HepG2 (cell line): Measurements from ENCODE around the gene CALML6.

Source experiments
- CEBPZ ChIP-seq: IDR thresholded peaks from 2 replicates; pipeline ENCODE4 v1.6.1; 2012; ENCODE audit warnings: low read length, improper control_type of control experiment
- CTCF ChIP-seq: sonication (generic); formaldehyde crosslinking; IDR thresholded peaks from 2 replicates; pipeline ENCODE4 v1.5.0; 2020; ENCODE audit warnings: mild to moderate bottlenecking, missing genetic modification reagents, moderate library complexity
- MIER3 ChIP-seq: IDR thresholded peaks from 2 replicates; pipeline ENCODE4 v1.6.1; 2016; ENCODE audit warnings: missing compliant biosample characterization, borderline replicate concordance
- MYC ChIP-seq: sonication (generic); formaldehyde crosslinking; IDR thresholded peaks from 2 replicates; pipeline ENCODE4 v1.9.0; 2021; ENCODE audit warnings: missing genetic modification reagents, borderline replicate concordance
- POLR2A ChIP-seq, 2 experiments: IDR thresholded peaks; 2 replicates each; pipeline ENCODE4 v1.6.1; 2011; ENCODE audit warnings: low read depth in 2 of 2, low read length in 2 of 2, mild to moderate bottlenecking in 1 of 2, moderate library complexity in 1 of 2; ENCODE audit not compliant: insufficient read depth in 1 of 2
- RAD21 ChIP-seq: fragments of 450-650 bp; formaldehyde crosslinking; IDR thresholded peaks from 2 replicates; pipeline ENCODE4 v1.5.0; 2020; ENCODE audit warnings: mild to moderate bottlenecking
- SP2 ChIP-seq: sonication (generic); formaldehyde crosslinking; IDR thresholded peaks from 2 replicates; pipeline ENCODE4 v1.5.1; 2020; ENCODE audit warnings: mild to moderate bottlenecking, missing genetic modification reagents
- TAF1 ChIP-seq: sonication (generic); formaldehyde crosslinking; IDR thresholded peaks from 2 replicates; pipeline ENCODE4 v1.4.0; 2020; ENCODE audit warnings: missing genetic modification reagents
- ZHX2 ChIP-seq, 2 experiments: sonication (generic) in 1 of 2; formaldehyde crosslinking in 1 of 2; IDR thresholded peaks; 2 replicates each; pipeline versions ENCODE4 v1.6.1 to v1.9.0; 2014 to 2022; ENCODE audit warnings: antibody characterized with exemption in 1 of 2, borderline replicate concordance in 1 of 2, inconsistent platforms in 1 of 2, low read depth in 1 of 2, missing genetic modification reagents in 1 of 2

GRCh38 chr1:1872329-1872994, 42.6 kb upstream of the CALML6 start:
- TF ChIP-seq MIER3 (CRISPR knock-in tag), result no peak
- no peak for TF ChIP-seq SP2 (CRISPR knock-in tag)
- TF ChIP-seq POLR2A (IDR thresholded peaks at IDR 0.05; ENCODE audit: insufficient read depth in 1 of 2, low read depth in 2 of 2, low read length in 2 of 2), result no peak
- no peak for TF ChIP-seq ZHX2 (IDR thresholded peaks at IDR 0.05; ENCODE audit: low read depth)
- no peak for TF ChIP-seq ZHX2 (CRISPR knock-in tag; IDR thresholded peaks at IDR 0.05; ENCODE audit: borderline replicate concordance)
- TF ChIP-seq MYC (CRISPR knock-in tag), result no peak
- no peak for TF ChIP-seq CEBPZ
- no peak for TF ChIP-seq TAF1 (CRISPR knock-in tag)
- no peak for TF ChIP-seq CTCF (CRISPR knock-in tag)
- TF ChIP-seq RAD21 (CRISPR knock-in tag), result no peak
